Stimulated activated CD4-positive, alpha-beta T cell treated with anti-CD3 and anti-CD28 coated beads, TNF-alpha, amount 100 ng/mL, for 4 hours (primary cell): ENCODE measurements around the gene SH3D19.
"Not testable (repeated sequence)": the region's sequence is repeated elsewhere in the genome, so short reads cannot be mapped to it uniquely, and the experiment has no call there.

Experiments
- DNase-seq, 3 experiments: peaks; one replicate each; pipeline ENCODE4 v3.0.0-alpha.2; 2020; ENCODE audit warnings: low read depth in 3 of 3

SH3D19 gene

GRCh38 chr4:151267822-151268535 is 57.4 kb downstream of the SH3D19 start:
- DNase-seq: no peak

GRCh38 chr4:151267104-151267503 is 58.3 kb downstream of the SH3D19 start:
- no peak for DNase-seq

DNA sequence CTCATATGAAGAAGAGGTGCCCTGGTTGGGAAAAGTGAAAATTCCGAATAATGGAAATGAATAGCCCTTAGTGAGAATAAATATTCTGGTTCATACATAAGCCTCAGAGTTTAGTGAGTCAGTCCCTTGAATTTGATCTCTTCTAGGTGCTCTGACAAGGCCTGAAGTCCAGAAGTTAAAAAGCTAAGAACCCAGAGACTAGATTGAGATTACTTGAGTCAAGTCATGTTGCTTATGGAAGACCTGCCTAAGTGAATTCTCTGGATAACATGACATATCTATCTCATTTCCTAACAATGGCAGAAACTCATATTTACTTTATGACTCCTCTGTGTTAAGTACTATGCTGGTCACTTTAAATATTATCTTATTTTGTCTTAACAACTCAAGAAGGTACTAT is 58.9 kb downstream of the SH3D19 start:
- DNase-seq: no peak

GRCh38 chr4:151263455-151263854 is 62.0 kb downstream of the SH3D19 start:
- DNase-seq: no peak

- DNase-seq: no peak
Measured at GRCh38 chr4:151260526-151260925, 64.9 kb downstream of the SH3D19 start.

DNA sequence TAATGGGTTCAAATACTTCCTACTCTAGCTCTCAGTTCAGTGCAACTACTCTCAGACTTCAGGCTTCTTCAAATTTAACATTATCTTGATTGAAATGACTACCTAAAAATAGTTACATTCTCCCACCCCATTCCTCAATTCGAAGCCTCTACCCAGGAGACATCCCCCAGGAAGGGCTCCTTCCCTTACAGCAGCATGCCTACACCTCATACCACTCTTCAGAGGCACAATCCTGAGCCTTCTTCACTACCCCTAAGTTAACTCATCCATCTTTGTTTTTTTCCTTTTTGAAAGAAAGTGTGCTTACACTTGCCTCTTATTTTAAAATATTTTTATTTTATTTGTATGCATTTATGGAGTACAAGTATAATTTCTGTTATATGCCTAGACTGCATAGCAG is 65.7 kb downstream of the SH3D19 start:
- DNase-seq: no peak

GRCh38 chr4:151257704-151258103 is 67.7 kb downstream of the SH3D19 start:
- no peak for DNase-seq

GRCh38 chr4:151256134-151256533 is 69.3 kb downstream of the SH3D19 start:
- no peak for DNase-seq

DNA sequence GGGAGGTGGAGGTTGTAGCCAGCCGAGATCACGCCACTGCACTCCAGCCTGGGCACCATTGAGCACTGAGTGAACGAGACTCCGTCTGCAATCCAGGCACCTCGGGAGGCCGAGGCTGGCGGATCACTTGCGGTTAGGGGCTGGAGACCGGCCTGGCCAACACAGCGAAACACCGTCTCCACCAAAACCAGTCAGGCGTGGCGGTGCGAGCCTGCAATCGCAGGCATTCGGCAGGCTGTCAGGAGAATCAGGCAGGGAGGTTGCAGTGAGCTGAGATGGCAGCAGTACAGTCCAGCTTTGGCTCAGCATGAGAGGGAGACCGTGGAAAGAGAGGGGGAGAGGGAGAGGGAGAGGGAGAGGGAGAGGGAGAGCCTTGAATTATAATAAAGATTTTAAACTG is 69.7 kb downstream of the SH3D19 start:
- DNase-seq: not testable (repeated sequence)

GRCh38 chr4:151255226-151255625 is 70.2 kb downstream of the SH3D19 start:
- DNase-seq: not testable (repeated sequence)

GRCh38 chr4:151251603-151252304 is 73.7 kb downstream of the SH3D19 start:
- DNase-seq: no peak

- no peak for DNase-seq
Measured at GRCh38 chr4:151250706-151251105, 74.7 kb downstream of the SH3D19 start.

DNA sequence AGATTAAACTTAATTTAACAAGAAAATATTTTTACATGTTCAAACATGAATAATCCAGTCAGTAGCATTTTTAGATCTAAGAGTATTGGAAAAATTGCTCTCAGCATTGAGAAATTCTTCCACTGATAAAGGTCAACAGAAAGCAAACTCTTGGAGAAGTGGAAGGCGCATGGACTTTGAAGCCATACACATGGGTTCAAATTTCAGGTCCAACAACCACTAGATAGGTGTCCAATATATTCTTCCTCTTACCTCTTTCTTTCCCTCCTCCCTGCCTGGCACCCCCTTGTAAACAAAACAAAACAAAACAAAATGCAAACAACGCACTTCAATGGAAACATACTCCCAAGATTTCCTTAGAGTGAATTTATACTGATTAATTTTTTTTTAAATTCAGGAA is 76.9 kb downstream of the SH3D19 start:
- DNase-seq: no peak

- DNase-seq: no peak
Measured at GRCh38 chr4:151247395-151247794, 78.0 kb downstream of the SH3D19 start.

DNA sequence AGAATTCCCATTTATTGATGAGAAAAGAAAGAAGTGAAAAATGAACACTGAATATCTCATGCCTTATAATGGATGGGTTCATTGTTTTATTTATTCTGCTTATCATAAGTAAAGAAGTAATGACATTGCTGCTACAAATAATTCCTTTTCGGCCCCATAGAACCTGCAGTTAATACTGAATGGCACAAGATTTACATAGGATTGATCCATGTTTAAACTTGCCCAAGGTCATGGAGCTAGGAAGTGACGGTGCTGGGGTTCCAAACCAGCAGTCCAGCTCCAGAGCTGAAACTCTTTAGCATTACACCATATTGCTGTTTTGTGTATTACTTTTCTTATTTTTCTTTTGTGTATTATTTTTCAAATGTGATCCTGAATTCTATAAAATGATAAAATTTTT is 78.7 kb downstream of the SH3D19 start:
- no peak for DNase-seq

- no peak for DNase-seq
Measured at GRCh38 chr4:151242305-151242704, 83.1 kb downstream of the SH3D19 start.

- no peak for DNase-seq
Measured at GRCh38 chr4:151239608-151240007, 85.8 kb downstream of the SH3D19 start.

- DNase-seq: no peak
Measured at GRCh38 chr4:151238477-151238876, 86.9 kb downstream of the SH3D19 start.

DNA sequence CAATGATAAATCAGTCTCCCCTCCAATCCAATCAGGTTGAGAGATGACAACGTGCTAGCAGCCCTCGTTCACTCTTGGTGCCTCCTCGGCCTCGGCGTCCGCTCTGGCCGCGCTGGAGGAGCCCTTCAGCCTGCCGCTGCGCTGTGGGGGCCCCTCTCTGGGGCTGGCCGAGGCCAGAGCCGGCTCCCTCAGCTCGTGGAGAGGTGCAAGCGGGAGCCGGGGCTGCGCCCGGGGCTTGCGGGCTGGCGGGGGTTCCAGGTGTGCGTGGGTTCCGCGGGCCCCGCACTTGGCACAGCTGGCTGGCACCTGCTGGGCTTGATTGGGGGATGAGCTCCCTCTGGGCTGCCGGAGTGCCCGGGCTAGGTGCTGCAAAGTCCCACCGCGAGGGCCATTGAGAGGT is 89.4 kb downstream of the SH3D19 start:
- no peak for DNase-seq

- DNase-seq: not testable (repeated sequence)
Measured at GRCh38 chr4:151235373-151235772, 90.0 kb downstream of the SH3D19 start.

DNA sequence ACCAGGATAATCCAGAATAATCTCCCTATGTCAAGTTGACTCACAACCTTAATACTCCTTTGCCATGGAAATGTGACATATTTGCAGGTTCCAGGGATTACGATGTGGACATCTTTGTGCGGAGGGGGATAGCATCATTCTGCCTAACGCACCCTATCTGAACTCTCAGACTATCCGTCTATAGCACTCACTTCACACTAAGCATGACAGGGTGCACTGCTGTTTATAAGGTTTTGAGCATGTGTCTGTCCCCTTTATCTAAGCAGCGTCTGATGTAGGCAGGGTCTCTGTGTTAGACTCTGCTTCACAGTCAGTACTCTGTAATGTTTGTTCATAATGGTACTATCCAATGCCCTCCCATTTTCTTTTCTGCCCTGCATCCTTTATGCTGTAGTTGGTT is 91.8 kb downstream of the SH3D19 start:
- DNase-seq: no peak

- no peak for DNase-seq
Measured at GRCh38 chr4:151231915-151232595, 93.3 kb downstream of the SH3D19 start.
